ENCODE results near the gene ERO1B.

DNA sequence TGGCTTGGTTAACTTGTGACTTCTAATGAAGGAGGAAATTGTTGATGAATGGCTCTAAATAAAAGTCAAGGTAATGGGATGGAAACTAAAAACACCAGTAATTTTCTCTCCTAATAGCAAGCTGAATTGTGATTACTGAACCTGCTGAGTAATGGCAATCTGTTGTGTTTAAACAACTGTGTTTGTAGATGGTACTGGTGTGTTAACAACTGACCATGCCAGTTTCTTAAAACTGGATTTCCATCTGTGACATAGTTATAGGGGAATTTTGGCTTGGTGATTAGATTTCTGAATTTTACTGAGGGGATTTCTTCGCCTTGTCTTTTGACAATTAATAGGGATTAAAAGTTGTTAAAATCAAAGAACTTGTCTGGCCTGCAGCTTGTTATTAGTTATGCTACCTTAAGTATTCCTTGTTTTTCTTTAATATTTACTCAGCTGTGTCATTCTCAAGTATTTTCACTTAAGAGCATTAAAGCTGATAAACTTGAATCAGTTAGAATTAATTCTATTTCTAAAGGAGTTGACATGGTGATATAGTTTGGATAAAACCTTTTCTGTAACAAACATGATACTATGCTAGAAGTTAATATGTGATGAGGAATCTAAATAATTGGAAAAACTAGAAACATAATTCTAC lies 7.9 kb upstream of the ERO1B start:
- TF ChIP-seq, protein P1, sequence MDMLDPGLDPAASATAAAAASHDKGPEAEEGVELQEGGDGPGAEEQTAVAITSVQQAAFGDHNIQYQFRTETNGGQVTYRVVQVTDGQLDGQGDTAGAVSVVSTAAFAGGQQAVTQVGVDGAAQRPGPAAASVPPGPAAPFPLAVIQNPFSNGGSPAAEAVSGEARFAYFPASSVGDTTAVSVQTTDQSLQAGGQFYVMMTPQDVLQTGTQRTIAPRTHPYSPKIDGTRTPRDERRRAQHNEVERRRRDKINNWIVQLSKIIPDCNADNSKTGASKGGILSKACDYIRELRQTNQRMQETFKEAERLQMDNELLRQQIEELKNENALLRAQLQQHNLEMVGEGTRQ (CRISPR knock-in tag; IDR thresholded peaks at IDR 0.05) = no peak
- TF ChIP-seq ETV6 (CRISPR knock-in tag; IDR thresholded peaks at IDR 0.05) (no peak), ZNF416 (CRISPR knock-in tag; IDR thresholded peaks at IDR 0.05) (no peak), NR2C2 (CRISPR knock-in tag; IDR thresholded peaks at IDR 0.05) (no peak), TEAD4 (CRISPR knock-in tag; IDR thresholded peaks at IDR 0.05) (no peak), NR1H2 (CRISPR knock-in tag; IDR thresholded peaks at IDR 0.05) (no peak), SP1 (CRISPR knock-in tag; conservative IDR thresholded peaks at IDR 0.05) (no peak), TP53 (CRISPR knock-in tag; IDR thresholded peaks at IDR 0.05) (no peak), ZNF121 (CRISPR knock-in tag; IDR thresholded peaks at IDR 0.05) (no peak), PRRX2 (CRISPR knock-in tag; IDR thresholded peaks at IDR 0.05) (no peak)
- TF ChIP-seq, protein P2, sequence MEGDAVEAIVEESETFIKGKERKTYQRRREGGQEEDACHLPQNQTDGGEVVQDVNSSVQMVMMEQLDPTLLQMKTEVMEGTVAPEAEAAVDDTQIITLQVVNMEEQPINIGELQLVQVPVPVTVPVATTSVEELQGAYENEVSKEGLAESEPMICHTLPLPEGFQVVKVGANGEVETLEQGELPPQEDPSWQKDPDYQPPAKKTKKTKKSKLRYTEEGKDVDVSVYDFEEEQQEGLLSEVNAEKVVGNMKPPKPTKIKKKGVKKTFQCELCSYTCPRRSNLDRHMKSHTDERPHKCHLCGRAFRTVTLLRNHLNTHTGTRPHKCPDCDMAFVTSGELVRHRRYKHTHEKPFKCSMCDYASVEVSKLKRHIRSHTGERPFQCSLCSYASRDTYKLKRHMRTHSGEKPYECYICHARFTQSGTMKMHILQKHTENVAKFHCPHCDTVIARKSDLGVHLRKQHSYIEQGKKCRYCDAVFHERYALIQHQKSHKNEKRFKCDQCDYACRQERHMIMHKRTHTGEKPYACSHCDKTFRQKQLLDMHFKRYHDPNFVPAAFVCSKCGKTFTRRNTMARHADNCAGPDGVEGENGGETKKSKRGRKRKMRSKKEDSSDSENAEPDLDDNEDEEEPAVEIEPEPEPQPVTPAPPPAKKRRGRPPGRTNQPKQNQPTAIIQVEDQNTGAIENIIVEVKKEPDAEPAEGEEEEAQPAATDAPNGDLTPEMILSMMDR (IDR thresholded peaks at IDR 0.05) = no peak
- TF ChIP-seq, protein P3, sequence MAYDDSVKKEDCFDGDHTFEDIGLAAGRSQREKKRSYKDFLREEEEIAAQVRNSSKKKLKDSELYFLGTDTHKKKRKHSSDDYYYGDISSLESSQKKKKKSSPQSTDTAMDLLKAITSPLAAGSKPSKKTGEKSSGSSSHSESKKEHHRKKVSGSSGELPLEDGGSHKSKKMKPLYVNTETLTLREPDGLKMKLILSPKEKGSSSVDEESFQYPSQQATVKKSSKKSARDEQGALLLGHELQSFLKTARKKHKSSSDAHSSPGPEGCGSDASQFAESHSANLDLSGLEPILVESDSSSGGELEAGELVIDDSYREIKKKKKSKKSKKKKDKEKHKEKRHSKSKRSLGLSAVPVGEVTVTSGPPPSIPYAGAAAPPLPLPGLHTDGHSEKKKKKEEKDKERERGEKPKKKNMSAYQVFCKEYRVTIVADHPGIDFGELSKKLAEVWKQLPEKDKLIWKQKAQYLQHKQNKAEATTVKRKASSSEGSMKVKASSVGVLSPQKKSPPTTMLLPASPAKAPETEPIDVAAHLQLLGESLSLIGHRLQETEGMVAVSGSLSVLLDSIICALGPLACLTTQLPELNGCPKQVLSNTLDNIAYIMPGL (CRISPR knock-in tag; IDR thresholded peaks at IDR 0.05) = no peak

Data from WTC11 (cell line).